22Rv1 (cell line): ENCODE results near the gene ABCB10.

Experiments
- ZFX ChIP-seq: fragments of 450-650 bp; IDR thresholded peaks from 2 replicates; pipeline ENCODE4 v1.6.1; 2017; ENCODE audit warnings: antibody characterized with exemption, borderline replicate concordance
- TF ChIP-seq, protein P1 (sequence below): fragments of 450-650 bp; IDR thresholded peaks from 2 replicates; pipeline ENCODE4 v1.5.1; 2017; ENCODE audit warnings: mild to moderate bottlenecking

DNA sequence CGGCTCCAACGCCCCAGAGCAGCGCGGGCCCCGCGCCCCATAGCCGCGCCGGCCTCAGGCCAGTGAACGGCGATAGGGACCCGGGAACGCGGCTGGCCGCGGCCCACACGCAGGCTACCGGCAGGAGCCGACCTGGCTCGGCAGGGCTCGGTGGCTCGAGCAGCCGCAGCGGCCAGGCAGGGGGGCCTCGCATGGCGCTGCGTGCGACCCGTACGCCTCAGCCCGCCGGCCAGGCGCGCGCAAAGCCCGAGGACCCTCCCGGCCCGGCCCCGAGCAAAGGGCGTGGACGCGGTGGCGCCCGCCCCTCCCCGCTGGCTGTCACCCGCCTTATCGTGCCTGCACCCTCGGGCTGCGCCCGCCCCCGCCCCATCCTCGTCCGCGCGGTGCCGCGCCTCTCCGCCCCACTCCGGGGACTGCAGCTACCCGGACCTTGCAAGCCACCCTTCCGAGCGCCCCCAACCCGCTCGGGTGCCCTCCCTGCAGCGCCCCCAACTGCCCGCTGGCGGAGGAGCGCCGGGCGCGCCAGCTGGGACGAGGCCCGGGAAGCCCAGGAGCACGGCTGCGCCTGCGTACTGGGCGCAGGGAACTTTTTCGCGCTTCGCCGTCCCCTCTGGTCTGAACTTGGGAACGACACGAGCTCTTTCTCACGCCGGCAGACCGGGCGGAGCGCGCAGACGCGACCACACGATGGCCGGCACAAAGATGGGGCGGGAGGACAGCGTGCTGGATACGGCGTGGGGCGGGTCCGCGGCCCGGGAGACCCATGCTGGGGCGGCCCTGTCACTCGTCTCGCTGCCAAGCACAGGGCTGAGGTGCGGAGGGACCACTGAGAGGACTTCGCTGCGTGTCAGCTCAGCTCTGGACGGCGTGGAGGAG, at the start of gene ABCB10:
- TF ChIP-seq, protein P1, sequence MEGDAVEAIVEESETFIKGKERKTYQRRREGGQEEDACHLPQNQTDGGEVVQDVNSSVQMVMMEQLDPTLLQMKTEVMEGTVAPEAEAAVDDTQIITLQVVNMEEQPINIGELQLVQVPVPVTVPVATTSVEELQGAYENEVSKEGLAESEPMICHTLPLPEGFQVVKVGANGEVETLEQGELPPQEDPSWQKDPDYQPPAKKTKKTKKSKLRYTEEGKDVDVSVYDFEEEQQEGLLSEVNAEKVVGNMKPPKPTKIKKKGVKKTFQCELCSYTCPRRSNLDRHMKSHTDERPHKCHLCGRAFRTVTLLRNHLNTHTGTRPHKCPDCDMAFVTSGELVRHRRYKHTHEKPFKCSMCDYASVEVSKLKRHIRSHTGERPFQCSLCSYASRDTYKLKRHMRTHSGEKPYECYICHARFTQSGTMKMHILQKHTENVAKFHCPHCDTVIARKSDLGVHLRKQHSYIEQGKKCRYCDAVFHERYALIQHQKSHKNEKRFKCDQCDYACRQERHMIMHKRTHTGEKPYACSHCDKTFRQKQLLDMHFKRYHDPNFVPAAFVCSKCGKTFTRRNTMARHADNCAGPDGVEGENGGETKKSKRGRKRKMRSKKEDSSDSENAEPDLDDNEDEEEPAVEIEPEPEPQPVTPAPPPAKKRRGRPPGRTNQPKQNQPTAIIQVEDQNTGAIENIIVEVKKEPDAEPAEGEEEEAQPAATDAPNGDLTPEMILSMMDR: peak; percentile 98
- no peak for TF ChIP-seq ZFX
